ENCODE data around the gene NPLOC4. TPM values are rescaled to one million over a fixed set of nuclear protein-coding genes. Genes with fewer than 3 reads are reported as not detected.
A peak's percentile ranks its signal among the peaks of the same experiment; 100 is the strongest.

Gene NPLOC4
- total RNA-seq, 4 donors from 2014 or later: 14.6 to 86.3 (median 30.9) TPM

DNA sequence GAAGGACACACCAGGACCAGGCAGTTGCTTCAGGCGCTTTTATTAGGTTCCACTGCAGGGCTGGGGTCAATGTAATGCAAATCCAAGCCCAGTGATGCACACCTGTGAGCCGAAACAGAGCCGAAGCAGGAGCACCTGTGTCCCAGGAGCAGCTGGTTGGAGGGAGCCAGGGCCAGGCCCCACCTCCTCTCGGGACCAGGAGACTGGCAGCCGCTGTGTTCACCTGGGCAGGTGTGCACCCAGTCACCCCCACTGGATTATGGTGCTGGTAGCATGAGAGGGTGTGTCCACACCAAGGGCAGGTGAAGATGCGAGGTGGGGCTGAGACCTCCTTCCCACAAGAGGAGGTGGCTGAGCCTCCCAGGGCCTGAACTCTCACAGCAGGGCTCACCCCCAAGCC lies 80.0 kb downstream of the NPLOC4 start:
- Histone ChIP-seq H3K36me3 (no peaks in the 10 kb centered on the region), H3K4me1 (peaks cover 0 to 10% of the 10 kb centered on the region in 2 donors), H3K27ac (no peak overlapping the region), H3K27me3 (no peaks in the 10 kb centered on the region), H3K9me3 (no peaks in the 10 kb centered on the region), H3K4me3 (no peak overlapping the region)
- no peak for TF ChIP-seq POLR2A (IDR thresholded peaks at IDR 0.05)
- TF ChIP-seq, protein P1, sequence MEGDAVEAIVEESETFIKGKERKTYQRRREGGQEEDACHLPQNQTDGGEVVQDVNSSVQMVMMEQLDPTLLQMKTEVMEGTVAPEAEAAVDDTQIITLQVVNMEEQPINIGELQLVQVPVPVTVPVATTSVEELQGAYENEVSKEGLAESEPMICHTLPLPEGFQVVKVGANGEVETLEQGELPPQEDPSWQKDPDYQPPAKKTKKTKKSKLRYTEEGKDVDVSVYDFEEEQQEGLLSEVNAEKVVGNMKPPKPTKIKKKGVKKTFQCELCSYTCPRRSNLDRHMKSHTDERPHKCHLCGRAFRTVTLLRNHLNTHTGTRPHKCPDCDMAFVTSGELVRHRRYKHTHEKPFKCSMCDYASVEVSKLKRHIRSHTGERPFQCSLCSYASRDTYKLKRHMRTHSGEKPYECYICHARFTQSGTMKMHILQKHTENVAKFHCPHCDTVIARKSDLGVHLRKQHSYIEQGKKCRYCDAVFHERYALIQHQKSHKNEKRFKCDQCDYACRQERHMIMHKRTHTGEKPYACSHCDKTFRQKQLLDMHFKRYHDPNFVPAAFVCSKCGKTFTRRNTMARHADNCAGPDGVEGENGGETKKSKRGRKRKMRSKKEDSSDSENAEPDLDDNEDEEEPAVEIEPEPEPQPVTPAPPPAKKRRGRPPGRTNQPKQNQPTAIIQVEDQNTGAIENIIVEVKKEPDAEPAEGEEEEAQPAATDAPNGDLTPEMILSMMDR (IDR thresholded peaks at IDR 0.05): no peak
- intact Hi-C loops (cut with DNase I; ENCODE audit: low total_unique reads): no loop called here
- no peak for DNase-seq

DNA sequence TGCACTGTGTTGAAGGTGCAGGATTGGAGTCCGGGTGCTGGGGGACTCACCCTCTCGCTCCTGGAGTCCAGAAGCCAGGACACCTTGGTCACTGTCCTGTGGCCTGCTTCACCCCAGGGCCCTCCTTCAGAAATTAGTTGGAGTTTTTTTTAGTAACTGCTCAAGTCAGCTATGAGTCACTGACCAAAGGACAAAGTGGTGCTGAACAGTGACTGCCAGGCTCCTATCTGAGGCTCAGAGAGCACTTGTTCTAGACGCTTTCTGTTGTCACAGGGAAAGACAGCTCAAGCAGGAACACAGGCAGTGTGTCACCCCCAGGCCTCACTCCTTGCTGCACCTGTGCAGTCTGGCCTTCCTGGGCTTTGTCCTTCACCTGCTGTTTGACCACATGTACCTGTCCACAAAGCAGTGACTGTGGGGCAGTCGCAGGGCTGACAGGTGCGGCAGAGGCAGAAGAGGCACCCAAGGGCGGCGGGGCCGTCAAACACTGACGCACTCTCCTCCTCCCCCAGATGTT lies 80.7 kb downstream of the NPLOC4 start:
- intact Hi-C loops (cut with DNase I; ENCODE audit: low total_unique reads): no loop called here
- Histone ChIP-seq H3K27ac (no peak overlapping the region), H3K4me1 (peaks cover 0 to 15% of the 10 kb centered on the region in 2 donors), H3K36me3 (no peaks in the 10 kb centered on the region), H3K27me3 (no peaks in the 10 kb centered on the region), H3K4me3 (no peak overlapping the region), H3K9me3 (no peaks in the 10 kb centered on the region)
- TF ChIP-seq POLR2A (IDR thresholded peaks at IDR 0.05): no peak
- TF ChIP-seq, protein P1 (IDR thresholded peaks at IDR 0.05): no peak
- no peak for DNase-seq

DNA sequence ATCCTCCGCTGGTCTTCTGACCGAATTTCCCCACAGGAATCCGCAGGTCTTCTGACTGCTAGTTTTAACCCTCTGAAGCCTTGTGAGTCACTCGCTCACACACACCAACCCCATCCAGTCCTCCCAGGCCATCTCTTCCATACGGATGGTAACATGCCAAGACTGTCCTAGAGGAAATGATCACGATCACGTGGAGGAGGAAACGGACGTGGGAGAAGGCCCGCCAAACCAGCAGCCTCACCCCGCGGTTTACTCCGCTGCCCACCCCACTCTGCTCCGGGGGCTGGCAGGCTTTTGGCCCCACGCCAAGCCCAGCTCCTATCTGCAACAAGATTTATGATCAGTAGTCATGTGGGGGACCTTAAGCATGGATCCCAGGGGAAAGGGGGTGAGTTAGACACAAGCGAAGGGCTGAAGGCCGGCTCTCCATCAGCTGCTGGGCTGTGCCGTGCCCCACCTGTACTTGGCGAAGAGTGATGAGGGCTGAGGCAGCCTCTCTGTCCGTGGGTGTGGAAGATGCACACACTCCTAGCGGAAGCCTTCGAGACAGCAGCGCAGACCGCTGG lies 83.2 kb downstream of the NPLOC4 start:
- intact Hi-C loops (cut with DNase I; ENCODE audit: low total_unique reads): no loop called here
- no peak for TF ChIP-seq POLR2A (IDR thresholded peaks at IDR 0.05)
- TF ChIP-seq, protein P1 (IDR thresholded peaks at IDR 0.05): peak in 1 of 4 experiments; percentile 8
- H3K4me3 ChIP-seq: peak overlapping the region; percentile 62 to 81
- H3K9me3 ChIP-seq: no peaks in the 10 kb centered on the region
- H3K4me1 ChIP-seq: peaks cover 0 to 17% of the 10 kb centered on the region in 2 donors
- peak; percentile 67 to 72 for DNase-seq
- H3K36me3 ChIP-seq: no peaks in the 10 kb centered on the region
- H3K27ac ChIP-seq: peak overlapping the region; percentile 62 to 78
- H3K27me3 ChIP-seq: no peaks in the 10 kb centered on the region

DNA sequence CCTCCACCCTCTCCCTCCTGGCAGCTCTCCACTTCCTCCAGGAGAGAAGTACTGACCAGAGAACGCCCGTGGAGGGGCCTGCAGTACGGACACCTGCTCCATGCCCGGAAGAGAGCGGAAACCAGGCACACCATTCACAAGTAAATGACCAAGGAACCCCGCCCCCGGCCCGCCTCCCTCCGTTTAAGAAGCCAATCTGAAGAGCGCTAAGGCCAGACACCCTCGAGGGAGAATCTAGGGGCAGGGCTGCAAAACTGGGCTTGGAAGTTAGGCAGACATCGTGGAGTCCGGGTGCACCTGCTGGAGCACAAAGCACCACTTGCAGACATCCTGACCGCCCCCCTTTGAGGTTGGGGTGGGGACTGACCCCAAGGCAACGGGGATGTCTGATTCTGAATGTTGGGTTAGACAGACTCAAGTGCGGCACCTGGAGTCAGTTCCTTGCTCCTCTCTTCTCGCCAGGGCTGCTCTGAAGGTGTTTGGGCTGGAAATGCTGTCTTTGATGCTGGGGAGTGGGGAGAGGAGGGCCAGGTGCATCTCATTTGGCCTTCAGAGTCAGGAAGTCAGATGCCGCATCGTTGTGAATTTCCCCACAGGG lies 83.8 kb downstream of the NPLOC4 start:
- peak overlapping the region; percentile 62 to 81 for H3K4me3 ChIP-seq
- no peaks in the 10 kb centered on the region for H3K36me3 ChIP-seq
- TF ChIP-seq, protein P1 (IDR thresholded peaks at IDR 0.05): no peak
- TF ChIP-seq POLR2A (IDR thresholded peaks at IDR 0.05): no peak
- H3K27ac ChIP-seq: peak overlapping the region; percentile 62 to 78
- intact Hi-C loops (cut with DNase I; ENCODE audit: low total_unique reads): no loop called here
- no peaks in the 10 kb centered on the region for H3K27me3 ChIP-seq
- H3K4me1 ChIP-seq: peaks cover 0 to 17% of the 10 kb centered on the region in 2 donors
- DNase-seq: peak; percentile 61 to 70
- H3K9me3 ChIP-seq: no peaks in the 10 kb centered on the region

Data from uterus (tissue), 4 donors.